Activated naive CD4-positive, alpha-beta T cell treated with anti-CD3 and anti-CD28 coated beads for 36 hours (primary cell): ENCODE data around the gene STT3A. TPM values are rescaled to one million over a fixed set of nuclear protein-coding genes. Genes with fewer than 3 reads are reported as not detected.

Source experiments
- CTCF ChIA-PET: fragments of 350-600 bp; sonication (Branson Sonifier 250); formaldehyde crosslinking; loops from one replicate; lab custom pipeline; 2021; ENCODE audit warnings: antibody characterized with exemption; lab: Charles Lee
- DNase-seq: peaks from one replicate; pipeline ENCODE4 v3.0.0-alpha.2; 2020
- H3K27ac Mint-ChIP-seq: one replicate; pipeline ENCODE4 v1.8.0; 2021; ENCODE audit warnings: mild to moderate bottlenecking, mixed read lengths
- H3K27me3 Mint-ChIP-seq: one replicate; pipeline ENCODE4 v1.8.0; 2021; ENCODE audit warnings: low read depth, mixed read lengths
- H3K36me3 Mint-ChIP-seq: one replicate; pipeline ENCODE4 v1.8.0; 2021; ENCODE audit warnings: low read depth, mixed read lengths
- H3K4me1 Mint-ChIP-seq: one replicate; pipeline ENCODE4 v1.8.0; 2021; ENCODE audit warnings: low read depth, mixed read lengths
- H3K4me3 Mint-ChIP-seq: one replicate; pipeline ENCODE4 v1.8.0; 2021; ENCODE audit warnings: mild to moderate bottlenecking, moderate library complexity, mixed read lengths
- H3K9me3 Mint-ChIP-seq: one replicate; pipeline ENCODE4 v1.8.0; 2021; ENCODE audit warnings: mixed read lengths
- intact Hi-C: fragments of 100-400 bp; cut with micrococcal nuclease; formaldehyde crosslinking; loops from one replicate; pipeline ENCODE4 v1.15.1; 2023
- total RNA-seq, 2 experiments: library from RNA; stranded (reverse); gene quantifications; one replicate each; pipeline ENCODE4 v1.2.3, GENCODE V29; 2021

The STT3A gene
- total RNA-seq, 2 experiments from 2014 or later: 111 to 113 TPM

DNA sequence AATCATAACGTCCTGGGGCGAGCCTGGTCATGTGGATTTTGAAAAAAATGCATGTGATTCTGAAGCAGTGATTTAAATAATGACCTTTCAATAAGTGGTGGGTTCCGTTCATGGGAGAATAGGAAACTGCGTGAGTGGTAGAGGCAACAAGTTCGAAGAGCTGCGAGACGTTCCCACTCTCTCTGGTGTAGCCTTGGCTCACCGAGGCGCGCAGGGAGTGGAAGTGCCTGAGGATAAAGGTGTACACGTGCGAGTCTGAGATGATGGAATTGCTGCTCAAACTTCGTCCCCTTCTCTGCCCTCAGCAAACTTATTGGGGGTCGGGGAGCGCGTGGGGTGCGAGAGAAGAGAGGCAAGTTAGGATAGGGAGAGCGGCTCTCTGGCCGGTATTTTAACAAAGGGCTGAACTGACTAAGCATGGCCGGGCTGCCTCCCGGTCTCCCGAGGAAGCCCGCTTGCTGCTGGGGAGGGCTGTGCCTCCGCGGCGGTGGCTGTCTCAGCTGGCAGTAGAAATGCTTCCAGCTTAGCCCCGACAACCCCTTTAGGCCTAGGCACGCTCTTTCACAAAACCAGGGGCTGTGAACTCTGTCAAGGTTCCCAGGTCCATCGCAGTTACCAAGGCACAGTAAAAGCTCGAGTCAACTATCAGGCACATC lies 875 bp upstream of the STT3A start:
- peaks cover 20% of the 10 kb centered on the region for H3K36me3 Mint-ChIP-seq
- CTCF ChIA-PET: interaction anchor here (1.0 to 5.9 kb wide), 2 partner anchors 21 to 24 kb away, joined by 3 to 22 read pairs; partner anchors contain the start of gene EI24
- no peaks in the 10 kb centered on the region for H3K27me3 Mint-ChIP-seq
- intact Hi-C loops: loop anchor here (1.0 to 5.0 kb wide), 8 partner anchors 22 to 714 kb away; partner anchors contain the start of genes CHEK1, EI24, FAM118B and FOXRED1
- peak overlapping the region; percentile 100 for H3K4me3 Mint-ChIP-seq
- H3K9me3 Mint-ChIP-seq: no peaks in the 10 kb centered on the region
- H3K4me1 Mint-ChIP-seq: peaks cover 47% of the 10 kb centered on the region
- peak overlapping the region; percentile 92 for H3K27ac Mint-ChIP-seq
- DNase-seq: peak; percentile 34

DNA sequence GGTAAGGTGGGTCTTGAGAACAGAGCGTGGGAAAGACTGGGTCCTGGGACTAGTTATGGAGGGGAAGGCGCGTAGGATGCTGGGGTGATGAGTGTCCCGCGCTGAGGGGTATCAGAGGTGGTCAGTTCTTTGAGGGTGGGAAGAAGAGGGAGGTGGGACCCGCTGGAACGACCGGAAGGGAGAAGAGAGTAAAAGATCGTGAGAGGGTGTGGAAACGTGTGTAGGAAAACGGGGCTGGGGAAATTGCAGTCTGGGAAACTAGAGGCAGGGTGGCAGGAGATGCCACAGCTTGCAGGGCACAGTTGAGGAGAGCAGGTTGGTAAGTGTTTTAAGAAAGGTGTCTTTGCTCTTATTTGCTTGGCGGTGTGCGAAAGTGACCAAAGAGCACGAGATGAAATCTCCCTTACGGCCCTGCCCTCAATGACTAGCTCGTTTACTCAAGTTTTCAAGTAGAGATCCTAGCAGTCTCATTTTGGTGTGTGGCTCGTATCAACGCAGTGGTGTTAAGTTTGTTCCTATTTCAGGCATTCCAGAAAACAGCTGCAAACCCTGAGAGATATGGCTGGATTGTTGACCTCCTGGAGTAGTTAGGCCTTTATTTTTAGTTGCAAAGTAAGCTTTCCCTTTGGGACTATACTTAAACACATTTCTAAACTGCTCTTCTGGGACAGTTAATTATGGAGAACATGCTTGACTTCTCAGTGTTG lies 615 bp downstream of the STT3A start:
- Mint-ChIP-seq H3K4me1 (peaks cover 49% of the 10 kb centered on the region), H3K36me3 (peaks cover 26% of the 10 kb centered on the region), H3K9me3 (no peaks in the 10 kb centered on the region), H3K4me3 (peak overlapping the region; percentile 100), H3K27me3 (no peaks in the 10 kb centered on the region), H3K27ac (peak overlapping the region; percentile 92)
- no peak for DNase-seq
- CTCF ChIA-PET: interaction anchor here (0.5 to 5.9 kb wide), 5 partner anchors 23 to 101 kb away, joined by 3 to 22 read pairs (median 3); partner anchors contain the start of genes CHEK1 and EI24
- intact Hi-C loops: loop anchor here (5.0 kb wide), 1 partner anchor 716 kb away; no protein-coding TSS in a partner anchor

DNA sequence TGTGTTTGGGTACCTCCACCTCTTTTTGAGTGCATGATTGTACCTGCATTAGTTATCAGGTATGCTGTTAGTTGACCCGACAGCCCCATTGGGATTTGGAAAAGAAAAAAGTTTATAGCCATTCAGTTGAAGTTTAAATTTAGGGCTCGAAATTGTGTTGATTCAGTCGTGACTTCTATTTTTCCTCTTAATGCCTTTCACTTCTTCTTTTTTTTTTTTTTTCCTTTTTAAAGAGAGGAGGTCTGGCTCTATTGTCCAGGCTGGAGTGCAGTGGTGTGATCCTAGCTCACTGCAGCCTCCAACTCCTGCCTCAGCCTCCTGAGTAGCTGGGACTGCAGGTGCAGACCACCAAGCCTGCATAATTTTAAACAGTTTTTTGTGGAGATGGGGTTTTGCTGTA lies 2.3 kb downstream of the STT3A start:
- Mint-ChIP-seq H3K27ac (no peak overlapping the region), H3K36me3 (peaks cover 29% of the 10 kb centered on the region), H3K4me1 (peaks cover 41% of the 10 kb centered on the region), H3K4me3 (no peak overlapping the region), H3K27me3 (no peaks in the 10 kb centered on the region), H3K9me3 (no peaks in the 10 kb centered on the region)
- DNase-seq: no peak
- CTCF ChIA-PET: interaction anchor here (0.9 kb wide), 1 partner anchor 12 kb away, joined by 3 read pairs; no protein-coding TSS in a partner anchor
- intact Hi-C loops: loop anchor here (5.0 kb wide), 1 partner anchor 718 kb away; no protein-coding TSS in a partner anchor

DNA sequence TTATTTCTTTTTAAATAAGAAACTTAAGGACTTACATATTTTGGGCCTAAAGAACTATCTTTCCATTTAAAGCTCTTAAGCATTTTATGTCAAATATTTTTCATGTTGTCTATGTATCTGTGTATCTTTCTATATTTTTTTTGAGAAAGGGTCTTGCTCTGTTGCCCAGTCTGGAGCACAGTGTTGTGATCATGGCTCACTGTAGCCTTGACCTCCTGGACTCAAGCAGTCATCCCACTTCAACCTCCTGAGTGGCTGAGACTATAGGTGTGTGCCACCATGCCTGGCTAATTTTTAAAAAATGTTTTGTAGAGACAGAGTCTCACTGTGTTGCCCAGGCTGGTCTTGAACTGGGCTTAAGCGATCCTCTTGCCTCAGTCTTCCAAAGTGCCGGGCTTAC lies 8.0 kb downstream of the STT3A start:
- Mint-ChIP-seq H3K36me3 (peaks cover 35% of the 10 kb centered on the region), H3K4me3 (no peak overlapping the region), H3K9me3 (no peaks in the 10 kb centered on the region), H3K27ac (no peak overlapping the region), H3K27me3 (no peaks in the 10 kb centered on the region), H3K4me1 (peaks cover 14% of the 10 kb centered on the region)
- DNase-seq: no peak
- intact Hi-C loops: no loop called here
- CTCF ChIA-PET: no interaction called here

DNA sequence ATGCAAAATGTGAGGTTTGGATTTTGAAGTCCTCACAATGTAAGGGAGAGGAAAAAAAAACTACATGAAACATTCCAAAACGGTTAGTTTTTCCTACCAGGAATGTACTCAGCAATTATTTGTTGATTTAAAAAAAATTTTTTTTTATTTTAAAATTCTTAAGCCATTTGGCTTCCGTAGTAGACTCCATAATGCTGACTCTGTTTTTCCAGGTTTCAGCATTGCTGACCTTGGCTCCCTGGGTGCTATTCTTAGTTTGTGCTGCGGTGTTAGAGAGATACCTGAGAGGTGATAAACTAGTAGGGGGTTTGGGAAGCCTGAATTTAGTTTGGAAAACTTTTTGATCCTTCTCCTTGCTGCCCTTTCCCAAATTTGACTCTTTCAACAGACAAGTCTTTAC lies 10.6 kb downstream of the STT3A start:
- peaks cover 2% of the 10 kb centered on the region for H3K4me1 Mint-ChIP-seq
- no peak overlapping the region for H3K4me3 Mint-ChIP-seq
- intact Hi-C loops: no loop called here
- H3K36me3 Mint-ChIP-seq: peaks cover 33% of the 10 kb centered on the region
- CTCF ChIA-PET: no interaction called here
- DNase-seq: no peak
- H3K9me3 Mint-ChIP-seq: no peaks in the 10 kb centered on the region
- H3K27ac Mint-ChIP-seq: no peak overlapping the region
- H3K27me3 Mint-ChIP-seq: no peaks in the 10 kb centered on the region

DNA sequence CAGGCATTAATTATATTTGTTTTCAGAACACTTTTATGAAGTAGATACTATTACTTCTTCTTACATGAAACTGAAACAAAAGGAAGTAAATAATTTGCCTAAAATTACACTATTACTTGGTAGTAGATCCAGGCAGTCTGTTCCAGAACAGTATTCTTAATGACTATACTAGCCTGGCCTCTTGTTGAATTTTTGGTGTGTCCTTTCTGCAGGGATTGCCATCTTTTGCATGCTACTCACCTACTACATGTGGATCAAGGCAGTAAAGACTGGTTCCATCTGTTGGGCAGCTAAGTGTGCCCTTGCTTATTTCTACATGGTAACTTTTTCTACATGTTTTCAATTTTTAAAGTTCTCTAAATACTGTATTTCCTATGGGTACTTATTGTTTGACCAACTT lies 12.8 kb downstream of the STT3A start:
- H3K27me3 Mint-ChIP-seq: no peaks in the 10 kb centered on the region
- intact Hi-C loops: no loop called here
- H3K4me3 Mint-ChIP-seq: no peak overlapping the region
- peaks cover 2% of the 10 kb centered on the region for H3K4me1 Mint-ChIP-seq
- no peaks in the 10 kb centered on the region for H3K9me3 Mint-ChIP-seq
- DNase-seq: no peak
- H3K36me3 Mint-ChIP-seq: peaks cover 42% of the 10 kb centered on the region
- CTCF ChIA-PET: no interaction called here
- no peak overlapping the region for H3K27ac Mint-ChIP-seq

DNA sequence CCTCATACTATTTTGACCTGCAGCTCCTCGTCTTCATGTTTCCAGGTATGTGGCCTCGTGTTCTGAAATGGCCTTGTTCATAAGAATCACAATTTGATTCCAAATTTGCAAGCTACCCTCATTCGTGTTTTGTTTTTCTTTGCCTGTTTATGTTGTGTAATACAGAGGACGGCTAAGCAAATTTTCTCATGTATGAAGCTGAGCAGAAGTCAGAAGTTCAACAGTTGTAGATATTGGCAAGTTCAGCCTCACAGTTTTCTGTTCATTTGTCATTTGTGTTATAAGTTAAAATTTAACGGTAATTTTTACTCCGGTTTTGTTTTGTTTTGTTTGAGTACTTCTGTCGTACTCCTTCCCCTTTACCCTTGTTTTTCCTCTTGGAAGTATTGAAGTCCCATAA lies 16.9 kb downstream of the STT3A start:
- no peak overlapping the region for H3K4me3 Mint-ChIP-seq
- no peaks in the 10 kb centered on the region for H3K9me3 Mint-ChIP-seq
- intact Hi-C loops: no loop called here
- H3K36me3 Mint-ChIP-seq: peaks cover 46% of the 10 kb centered on the region
- H3K4me1 Mint-ChIP-seq: peaks cover 6% of the 10 kb centered on the region
- CTCF ChIA-PET: no interaction called here
- H3K27ac Mint-ChIP-seq: no peak overlapping the region
- no peaks in the 10 kb centered on the region for H3K27me3 Mint-ChIP-seq
- DNase-seq: no peak

DNA sequence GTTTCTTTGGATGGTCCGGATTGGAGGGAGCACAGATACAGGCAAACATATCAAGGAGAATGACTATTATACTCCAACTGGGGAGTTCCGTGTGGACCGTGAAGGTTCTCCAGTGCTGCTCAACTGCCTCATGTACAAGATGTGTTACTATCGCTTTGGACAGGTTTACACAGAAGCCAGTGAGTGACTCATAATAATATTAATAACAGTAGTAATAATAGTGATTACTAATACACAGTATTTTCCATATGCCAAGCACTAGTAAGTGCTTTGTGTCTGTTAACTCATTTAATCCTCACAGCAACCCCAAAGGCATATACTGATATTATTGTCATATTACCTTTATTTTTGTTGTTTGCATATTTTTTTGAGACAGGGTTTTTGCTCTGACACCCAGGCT lies 25.7 kb downstream of the STT3A start:
- Mint-ChIP-seq H3K4me3 (no peak overlapping the region), H3K36me3 (peaks cover 30% of the 10 kb centered on the region), H3K27me3 (no peaks in the 10 kb centered on the region), H3K27ac (no peak overlapping the region), H3K4me1 (no peaks in the 10 kb centered on the region), H3K9me3 (no peaks in the 10 kb centered on the region)
- no peak for DNase-seq
- CTCF ChIA-PET: no interaction called here
- intact Hi-C loops: no loop called here

DNA sequence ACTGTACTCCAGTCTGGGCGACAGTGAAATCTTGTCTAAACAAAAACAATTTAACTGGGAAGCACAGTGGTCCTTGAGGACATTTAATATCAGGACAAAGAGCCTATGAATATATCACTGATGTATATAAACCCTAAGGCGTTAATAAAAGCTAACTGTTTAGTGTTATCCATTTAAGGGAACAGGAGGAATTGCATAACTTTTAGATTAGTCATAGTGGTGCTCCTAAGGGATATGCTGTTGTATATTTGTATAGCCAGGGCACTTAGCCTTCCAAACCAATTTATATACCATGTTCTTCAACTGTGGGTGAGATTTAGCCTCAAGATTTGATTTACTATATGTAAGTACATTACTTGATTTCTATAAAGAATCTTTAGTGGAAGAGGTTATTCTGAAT lies 29.3 kb downstream of the STT3A start:
- intact Hi-C loops: loop anchor here (10.0 kb wide), 1 partner anchor 593 kb away; the partner anchor contains the start of genes FAM118B and RPUSD4
- Mint-ChIP-seq H3K4me3 (no peak overlapping the region), H3K9me3 (no peaks in the 10 kb centered on the region), H3K27ac (no peak overlapping the region), H3K27me3 (no peaks in the 10 kb centered on the region), H3K4me1 (peaks cover 12% of the 10 kb centered on the region), H3K36me3 (peaks cover 37% of the 10 kb centered on the region)
- CTCF ChIA-PET: no interaction called here
- DNase-seq: no peak

DNA sequence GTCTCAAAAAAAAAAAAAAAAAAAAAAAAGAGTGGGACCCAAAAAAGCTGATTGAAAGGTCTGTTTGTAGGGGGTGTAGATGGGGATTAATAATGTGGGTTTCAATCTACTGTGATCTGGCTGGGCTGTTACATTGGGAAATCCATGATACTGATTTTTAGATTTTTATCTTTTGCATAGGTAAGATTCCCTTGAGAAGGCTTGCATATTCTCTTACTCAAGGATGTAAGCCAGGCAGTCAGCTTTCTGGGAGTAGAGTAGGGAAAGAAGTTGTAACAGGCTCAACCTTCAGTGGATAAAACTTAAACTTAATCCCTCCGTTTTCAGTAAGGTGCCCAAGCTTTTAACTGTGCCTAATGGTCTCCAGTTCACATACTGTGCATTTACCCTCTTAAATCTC lies 30.4 kb downstream of the STT3A start:
- intact Hi-C loops: loop anchor here (10.0 kb wide), 1 partner anchor 592 kb away; the partner anchor contains the start of genes FAM118B and RPUSD4
- H3K27me3 Mint-ChIP-seq: no peaks in the 10 kb centered on the region

DNA sequence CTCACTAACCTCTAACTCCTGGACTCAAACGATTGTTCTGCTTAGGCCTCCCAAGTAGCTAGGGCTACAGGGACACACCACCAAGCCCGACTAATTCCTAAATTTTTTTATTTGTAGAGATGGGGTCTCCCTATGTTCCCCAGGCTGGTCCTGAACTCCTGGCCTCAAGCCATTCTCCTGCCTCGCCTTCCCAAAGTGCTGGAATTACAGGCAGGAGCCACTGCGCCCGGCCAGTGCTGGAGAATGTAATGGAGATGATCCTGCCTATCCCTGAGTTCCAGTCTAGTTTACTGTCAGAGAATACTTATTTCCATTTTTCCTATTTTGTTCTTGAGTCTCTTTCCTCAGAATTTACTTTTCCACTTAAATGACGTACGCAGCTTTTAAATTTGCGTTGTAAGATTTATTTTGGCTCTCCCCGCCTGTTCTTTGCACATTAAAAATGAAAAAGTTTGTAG lies 32.1 kb downstream of the STT3A start, which contains the start of gene CHEK1:
CHEK1 (plus strand) TSS at position 408 of the 458 bp plus-strand sequence. CDS start 1,606 bp downstream, outside the sequence.
- intact Hi-C loops: loop anchor here (1.0 to 10.0 kb wide), 7 partner anchors 32 to 643 kb away; partner anchors contain the start of genes EI24, FAM118B, FOXRED1 and PUS3
- H3K9me3 Mint-ChIP-seq: no peaks in the 10 kb centered on the region
- H3K27me3 Mint-ChIP-seq: no peaks in the 10 kb centered on the region
- H3K27ac Mint-ChIP-seq: peak within 1 kb of the TSS; percentile 99
- H3K4me1 Mint-ChIP-seq: peaks cover 20% of the 10 kb centered on the region
- CTCF ChIA-PET: interaction anchor here (0.9 to 1.7 kb wide), 3 partner anchors 31 to 263 kb away, joined by 3 to 5 read pairs (median 4); partner anchors contain the start of gene HYLS1
- no peak for DNase-seq
- peak within 1 kb of the TSS; percentile 89 for H3K4me3 Mint-ChIP-seq
- peaks cover 43% of the 10 kb centered on the region for H3K36me3 Mint-ChIP-seq

More for the DNA sequence above, 30.4 kb downstream of the STT3A start:
- CTCF ChIA-PET: no interaction called here
- no peaks in the 10 kb centered on the region for H3K9me3 Mint-ChIP-seq
- H3K27ac Mint-ChIP-seq: peak overlapping the region; percentile 41
- DNase-seq: no peak
- peaks cover 43% of the 10 kb centered on the region for H3K36me3 Mint-ChIP-seq
- peaks cover 18% of the 10 kb centered on the region for H3K4me1 Mint-ChIP-seq
- H3K4me3 Mint-ChIP-seq: no peak overlapping the region

DNA sequence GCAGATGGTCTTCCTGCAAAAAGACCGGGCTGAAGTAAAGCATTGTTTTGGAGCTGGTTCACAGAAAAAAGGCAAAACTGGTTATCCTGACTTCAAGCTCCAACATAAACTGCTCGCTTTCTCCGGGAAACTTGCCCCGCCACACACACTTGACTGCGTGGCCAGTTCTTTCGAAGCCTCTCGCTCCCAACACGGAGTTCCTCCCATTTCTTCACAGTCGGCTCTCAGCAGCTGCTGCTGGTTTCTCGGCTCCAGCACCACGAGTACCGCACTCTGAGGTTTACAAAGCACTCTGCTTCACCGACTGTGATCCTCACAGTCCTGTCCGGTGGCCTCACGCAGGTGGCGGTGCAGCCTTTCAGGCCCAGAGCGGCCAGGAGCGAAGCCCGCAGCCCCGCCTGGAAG lies 32.6 kb downstream of the STT3A start:
- H3K36me3 Mint-ChIP-seq: peaks cover 42% of the 10 kb centered on the region
- DNase-seq: no peak
- H3K4me1 Mint-ChIP-seq: peaks cover 20% of the 10 kb centered on the region
- H3K27ac Mint-ChIP-seq: peak overlapping the region; percentile 99
- H3K9me3 Mint-ChIP-seq: no peaks in the 10 kb centered on the region
- no peaks in the 10 kb centered on the region for H3K27me3 Mint-ChIP-seq
- peak overlapping the region; percentile 89 for H3K4me3 Mint-ChIP-seq
- CTCF ChIA-PET: interaction anchor here (0.9 to 1.7 kb wide), 3 partner anchors 32 to 262 kb away, joined by 3 to 5 read pairs (median 4); partner anchors contain the start of gene HYLS1
- intact Hi-C loops: loop anchor here (1.0 to 10.0 kb wide), 7 partner anchors 33 to 642 kb away; partner anchors contain the start of genes EI24, FAM118B, FOXRED1 and PUS3
